Ishikawa (cell line): ENCODE results near the gene FCHSD2.

ENCODE experiments used
- CEBPB ChIP-seq: IDR thresholded peaks from 2 replicates; pipeline ENCODE4 v1.6.1; 2012
- CREB1 ChIP-seq: IDR thresholded peaks from 2 replicates; pipeline ENCODE4 v1.6.1; 2012; ENCODE audit warnings: low read depth
- EP300 ChIP-seq: IDR thresholded peaks from 2 replicates; pipeline ENCODE4 v1.6.1; 2012; ENCODE audit warnings: borderline replicate concordance
- FOXM1 ChIP-seq: IDR thresholded peaks from 2 replicates; pipeline ENCODE4 v1.6.1; 2012; ENCODE audit warnings: low read depth, borderline replicate concordance
- MAX ChIP-seq: IDR thresholded peaks from 2 replicates; pipeline ENCODE4 v1.6.1; 2012
- NFIC ChIP-seq: IDR thresholded peaks from 2 replicates; pipeline ENCODE4 v1.6.1; 2012
- RAD21 ChIP-seq: IDR thresholded peaks from 2 replicates; pipeline ENCODE4 v1.6.1; 2012; ENCODE audit warnings: low read depth
- REST ChIP-seq: IDR thresholded peaks from 2 replicates; pipeline ENCODE4 v1.6.1; 2012; ENCODE audit warnings: low read depth, mild to moderate bottlenecking
- TAF1 ChIP-seq: IDR thresholded peaks from 2 replicates; pipeline ENCODE4 v1.6.1; 2012; ENCODE audit warnings: low read depth, mild to moderate bottlenecking
- TCF12 ChIP-seq: IDR thresholded peaks from 2 replicates; pipeline ENCODE4 v1.6.1; 2012; ENCODE audit warnings: low read depth
- TEAD4 ChIP-seq: IDR thresholded peaks from 2 replicates; pipeline ENCODE4 v1.6.1; 2012
- USF1 ChIP-seq: IDR thresholded peaks from 2 replicates; pipeline ENCODE4 v1.6.1; 2012
- YY1 ChIP-seq: IDR thresholded peaks from 2 replicates; pipeline ENCODE4 v1.6.1; 2012; ENCODE audit warnings: low read depth
- ZBTB7A ChIP-seq: IDR thresholded peaks from 2 replicates; pipeline ENCODE4 v1.6.1; 2012; ENCODE audit warnings: low read depth

GRCh38 chr11:73029403-73029802 is 112.7 kb downstream of the FCHSD2 start:
- TF ChIP-seq USF1 (no peak), RAD21 (no peak), NFIC (no peak), TCF12 (no peak), MAX (no peak), TEAD4 (no peak), ZBTB7A (no peak), TAF1 (no peak), EP300 (no peak), YY1 (no peak), CREB1 (no peak), FOXM1 (no peak), REST (no peak), CEBPB (no peak)
